KBM-7 (cell line): Measurements from ENCODE around the gene RPS27A.
"Not testable (repeated sequence)": the region's sequence is repeated elsewhere in the genome, so short reads cannot be mapped to it uniquely, and the experiment has no call there.

Experiments
- DNase-seq: peaks from one replicate; pipeline ENCODE4 v3.0.0-alpha.2; 2015
- in situ Hi-C: fragments of 300-500 bp; cut with MboI; formaldehyde crosslinking; loops from 2 replicates; pipeline ENCODE4 v1.14.3; 2020; ENCODE audit warnings: low sequenced_read_pairs, low pct_unique_long_range_greater_than_20kb, mixed read lengths

Gene RPS27A

DNA sequence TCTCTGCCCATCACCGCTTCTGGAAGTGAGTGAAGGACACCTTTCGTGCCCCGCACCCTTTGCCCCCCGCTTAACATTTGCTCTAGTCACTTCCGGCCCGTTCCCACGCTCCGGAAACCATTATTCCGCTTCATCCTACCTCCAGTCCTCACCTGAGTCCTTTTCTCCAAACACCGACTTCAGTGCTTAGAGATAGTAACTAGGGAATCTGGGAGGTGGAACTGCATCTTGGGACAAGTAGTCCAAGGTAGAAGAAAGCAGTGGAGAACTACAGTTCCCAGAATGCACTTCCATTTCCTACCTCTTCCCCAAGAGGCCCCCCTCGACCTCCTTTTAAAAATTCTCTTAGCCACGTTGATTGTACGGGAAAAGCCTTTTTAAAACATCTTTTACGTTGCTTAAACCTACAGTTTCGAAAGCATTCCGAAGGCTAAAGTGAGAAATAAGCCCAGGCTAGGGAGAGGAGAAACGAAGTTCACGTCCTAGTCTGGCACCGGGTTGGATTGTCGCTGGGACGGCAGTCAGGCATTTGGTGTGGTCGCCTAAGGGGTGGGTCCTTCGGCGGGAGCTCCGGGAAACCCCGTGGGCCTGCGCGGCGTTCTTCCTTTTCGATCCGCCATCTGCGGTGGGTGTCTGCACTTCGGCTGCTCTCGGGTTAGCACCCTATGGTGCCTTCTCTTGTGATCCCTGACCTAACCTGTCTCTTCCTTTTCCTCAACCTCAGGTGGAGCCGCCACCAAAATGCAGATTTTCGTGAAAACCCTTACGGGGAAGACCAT lies at the start of gene RPS27A, which contains the start of gene CLHC1:
TSS of gene RPS27A (plus strand) at position 605 of the 779 bp plus-strand sequence. CDS start at position 742, 137 bp downstream.
TSS of gene CLHC1 (minus strand) at position 210 of the 779 bp plus-strand sequence. CDS start 9,882 bp downstream, outside the sequence.
- peak; percentile 98 for DNase-seq
- in situ Hi-C loops = no loop called here

DNA sequence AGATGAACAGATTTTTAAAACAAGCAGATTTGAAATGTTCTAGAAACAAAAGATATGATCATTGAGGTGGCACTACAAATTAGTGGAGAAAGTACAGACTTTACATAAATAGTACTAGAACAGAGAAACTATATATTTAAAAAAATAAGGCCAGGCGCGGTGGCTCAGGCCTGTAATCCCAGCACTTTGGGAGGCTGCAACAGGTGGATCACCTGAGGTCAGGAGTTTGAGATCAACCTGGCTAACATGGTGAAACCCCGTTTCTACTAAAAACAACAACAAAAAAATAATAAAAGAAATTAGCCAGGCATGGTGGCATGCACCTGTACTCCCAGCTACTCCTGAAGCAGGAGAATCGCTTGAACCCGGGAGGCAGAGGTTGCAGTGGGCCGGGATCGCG lies 45.7 kb upstream of the RPS27A start:
- DNase-seq, in situ Hi-C loops: not testable (repeated sequence)

DNA sequence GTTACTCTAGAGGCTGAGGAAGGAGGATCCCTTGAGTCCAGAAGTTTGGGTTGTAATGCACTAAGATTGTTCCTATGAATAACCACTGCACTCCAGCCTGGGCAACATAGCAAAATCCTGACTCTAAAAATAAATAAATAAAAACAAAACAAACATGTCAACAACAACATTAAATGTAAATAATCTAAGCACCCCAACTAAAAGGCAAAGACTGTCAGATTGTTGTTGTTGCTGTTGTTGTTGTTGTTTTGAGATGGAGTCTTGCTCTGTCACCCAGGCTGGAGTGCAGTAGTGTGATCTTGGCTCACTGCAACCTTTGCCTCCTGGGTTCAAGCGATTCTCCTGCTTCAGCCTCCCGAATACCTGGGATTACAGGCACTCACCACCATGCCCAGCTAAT lies 40.6 kb upstream of the RPS27A start:
- DNase-seq, in situ Hi-C loops: not testable (repeated sequence)

DNA sequence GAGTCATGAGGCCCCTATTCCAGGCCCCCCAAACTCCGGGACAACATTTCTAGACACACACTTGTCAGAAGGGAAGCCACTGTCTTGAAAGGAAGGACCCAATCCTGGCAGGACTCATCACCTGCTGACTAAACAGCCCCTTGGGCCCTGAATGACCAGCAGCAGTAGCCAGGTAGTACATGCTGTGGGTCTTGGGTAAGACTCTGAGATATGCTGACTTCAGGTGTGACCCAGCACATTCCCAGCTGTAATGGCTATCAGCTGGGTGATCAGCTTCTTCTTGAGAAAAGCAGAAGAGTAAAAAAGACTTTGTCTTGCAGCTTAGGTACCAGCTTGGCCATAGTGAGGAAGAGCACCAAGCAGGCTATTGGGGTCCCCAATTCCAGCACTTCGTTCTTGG lies 36.0 kb upstream of the RPS27A start:
- in situ Hi-C loops = no loop called here
- no peak for DNase-seq

DNA sequence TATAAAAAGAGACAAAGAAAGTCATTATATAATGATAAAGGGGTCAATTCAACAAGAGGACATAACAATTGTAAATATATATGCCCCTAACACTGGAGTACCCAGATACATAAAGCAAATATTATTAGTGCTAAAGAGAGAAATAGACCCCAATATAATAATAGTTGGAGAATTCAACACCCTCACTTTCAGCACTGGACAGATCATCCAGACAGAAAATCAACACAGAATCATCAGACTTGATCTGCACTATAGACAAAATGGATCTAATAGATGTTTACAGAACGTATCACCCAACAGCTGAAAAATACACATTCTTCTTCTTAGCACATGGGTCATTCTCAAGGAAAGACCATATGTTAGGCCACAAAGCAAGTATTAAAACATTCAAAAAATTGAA lies 32.1 kb upstream of the RPS27A start:
- no peak for DNase-seq
- in situ Hi-C loops = no loop called here

DNA sequence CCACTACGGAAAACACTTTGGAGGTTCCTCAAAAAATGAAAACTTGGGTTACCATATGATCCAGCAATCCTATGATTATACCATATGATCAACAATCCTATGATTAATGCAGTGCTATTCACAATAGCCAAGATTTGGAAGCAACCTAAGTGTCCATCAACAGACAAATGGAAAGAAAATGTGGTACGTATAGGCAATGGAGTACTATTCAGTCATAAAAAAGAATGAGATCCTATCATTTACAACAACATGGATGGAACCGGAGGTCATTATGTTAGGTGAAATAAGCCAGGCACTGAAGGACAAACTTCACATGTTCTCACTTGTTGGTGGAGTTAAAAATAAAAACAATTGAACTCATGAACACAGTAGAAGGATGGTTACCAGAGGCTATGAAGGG lies 28.0 kb upstream of the RPS27A start:
- in situ Hi-C loops = no loop called here
- DNase-seq = no peak

DNA sequence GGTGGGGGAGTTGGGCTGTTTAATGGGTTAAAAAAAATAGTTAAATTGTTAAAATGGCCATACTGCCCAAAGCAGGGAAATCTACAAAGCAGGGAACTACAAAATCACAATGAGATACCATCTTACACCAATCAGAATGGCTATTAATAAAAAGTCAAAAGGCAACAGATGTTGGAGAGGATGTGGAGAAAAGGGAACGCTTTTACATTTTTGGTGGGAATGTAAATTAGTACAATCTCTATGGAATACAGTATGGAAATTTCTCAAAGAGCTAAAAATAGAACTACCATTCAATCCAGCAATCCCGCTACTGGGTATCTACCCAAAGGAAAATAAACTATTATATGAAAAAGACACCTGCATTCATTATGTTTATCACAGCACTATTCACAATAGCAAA lies 27.5 kb upstream of the RPS27A start:
- no peak for DNase-seq
- in situ Hi-C loops = no loop called here

DNA sequence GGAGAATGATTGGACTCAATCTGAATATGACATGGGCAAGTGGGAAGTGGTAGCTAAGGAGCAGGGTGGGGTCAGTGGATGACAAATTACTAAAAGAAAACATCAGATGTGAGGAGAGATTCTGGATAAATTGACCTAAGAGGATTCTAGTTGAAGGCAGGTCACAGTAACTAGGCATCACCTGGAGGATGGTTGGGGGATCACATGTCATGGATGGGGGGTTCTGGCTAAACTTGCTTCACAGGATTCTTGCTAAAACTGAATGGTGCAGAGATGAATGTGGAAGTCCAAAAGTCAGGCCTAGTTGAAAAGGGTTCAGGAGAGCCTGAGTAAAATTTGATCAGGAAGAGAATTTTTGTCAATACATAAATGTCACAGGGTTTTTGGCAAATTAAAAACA lies 18.7 kb upstream of the RPS27A start:
- DNase-seq = no peak
- in situ Hi-C loops = no loop called here

DNA sequence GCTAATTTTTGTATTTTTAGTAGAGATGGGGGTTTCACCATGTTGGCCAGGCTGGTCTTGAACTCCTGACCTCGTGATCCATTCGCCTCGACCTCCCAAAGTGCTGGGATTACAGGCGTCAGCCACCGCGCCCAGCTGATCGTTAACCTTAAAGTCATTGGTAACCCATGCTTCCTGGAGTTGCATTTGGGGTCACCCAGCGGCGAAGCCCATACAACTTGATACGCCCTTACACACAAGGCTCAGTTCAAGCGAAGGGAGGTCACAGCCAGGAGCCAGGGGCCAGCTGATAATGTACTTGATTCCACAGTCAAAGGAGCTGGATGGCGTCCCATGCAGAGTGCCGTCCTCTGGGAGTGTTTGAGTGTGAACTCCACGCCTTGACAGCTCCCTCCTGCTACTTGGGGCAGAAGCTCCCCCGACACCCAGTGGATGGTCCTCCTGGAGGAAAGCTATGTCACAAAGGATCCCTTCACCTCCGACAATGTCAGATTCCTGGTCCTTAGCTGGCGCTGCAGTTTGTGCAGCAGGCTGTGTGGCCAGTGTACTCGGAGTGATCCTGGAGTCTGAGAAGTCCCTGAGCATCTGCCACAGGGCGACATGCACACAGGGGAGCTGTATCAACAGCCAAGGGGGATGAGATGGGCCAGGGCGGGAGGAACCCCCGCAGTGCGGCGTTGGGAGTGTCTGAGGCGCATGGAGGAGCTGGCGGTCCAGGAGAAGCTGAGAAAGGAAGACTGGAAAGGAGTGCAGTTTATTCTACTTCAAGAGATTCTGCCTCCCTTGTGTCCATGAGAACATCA lies 8.3 kb upstream of the RPS27A start:
- DNase-seq = no peak
- in situ Hi-C loops = no loop called here

DNA sequence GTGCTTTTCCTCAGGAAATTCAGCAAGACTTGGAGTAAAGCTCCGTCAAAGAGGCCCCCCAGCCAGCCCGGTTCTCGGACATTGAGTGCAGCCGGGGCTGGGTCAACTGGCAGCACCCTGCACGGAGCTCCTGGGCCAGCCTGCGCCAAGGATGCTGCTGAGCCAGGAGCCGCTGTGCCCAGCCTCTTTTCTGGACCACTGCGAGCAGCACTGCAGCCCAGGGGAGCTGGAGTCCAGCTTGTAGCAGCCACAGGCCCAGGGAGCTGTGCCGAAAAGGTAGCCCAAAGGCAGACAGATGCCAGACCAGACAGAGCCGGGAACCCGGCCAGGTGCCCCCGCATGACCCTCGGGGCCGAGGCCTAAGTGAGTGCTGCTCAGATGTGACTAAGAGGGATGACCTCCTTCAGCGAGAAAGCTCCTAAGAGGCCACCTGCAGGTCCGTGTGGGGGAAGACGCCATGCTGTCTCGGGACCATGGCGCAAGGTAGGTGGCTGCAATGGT lies 7.7 kb upstream of the RPS27A start:
- no peak for DNase-seq
- in situ Hi-C loops = no loop called here

DNA sequence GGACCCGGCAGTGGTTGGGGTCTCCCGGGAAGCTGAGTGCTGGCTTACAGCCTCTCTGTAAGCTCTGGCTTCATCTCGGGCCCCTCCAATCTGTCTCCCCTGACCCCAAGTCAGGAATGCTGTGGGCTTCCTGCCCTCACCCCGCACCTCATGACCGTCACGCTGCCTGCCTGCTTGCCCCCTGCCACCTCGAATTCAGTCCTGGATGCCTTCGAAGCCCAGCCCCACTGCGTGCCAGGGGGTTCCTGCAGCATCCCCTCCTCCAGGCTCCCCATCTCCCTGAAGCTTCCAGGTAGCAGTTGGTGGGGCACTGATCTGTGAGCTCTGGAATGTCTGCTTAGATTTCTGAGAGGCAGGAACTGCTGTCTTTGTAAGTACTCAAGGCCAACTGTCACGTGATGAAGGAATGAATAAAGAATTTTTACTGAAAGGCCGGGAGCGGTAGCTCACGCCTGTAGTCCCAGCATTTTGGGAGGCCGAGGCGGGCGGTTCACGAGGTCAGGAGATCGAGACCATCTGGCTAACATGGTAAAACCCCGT lies 6.9 kb upstream of the RPS27A start:
- no peak for DNase-seq
- in situ Hi-C loops = no loop called here

DNA sequence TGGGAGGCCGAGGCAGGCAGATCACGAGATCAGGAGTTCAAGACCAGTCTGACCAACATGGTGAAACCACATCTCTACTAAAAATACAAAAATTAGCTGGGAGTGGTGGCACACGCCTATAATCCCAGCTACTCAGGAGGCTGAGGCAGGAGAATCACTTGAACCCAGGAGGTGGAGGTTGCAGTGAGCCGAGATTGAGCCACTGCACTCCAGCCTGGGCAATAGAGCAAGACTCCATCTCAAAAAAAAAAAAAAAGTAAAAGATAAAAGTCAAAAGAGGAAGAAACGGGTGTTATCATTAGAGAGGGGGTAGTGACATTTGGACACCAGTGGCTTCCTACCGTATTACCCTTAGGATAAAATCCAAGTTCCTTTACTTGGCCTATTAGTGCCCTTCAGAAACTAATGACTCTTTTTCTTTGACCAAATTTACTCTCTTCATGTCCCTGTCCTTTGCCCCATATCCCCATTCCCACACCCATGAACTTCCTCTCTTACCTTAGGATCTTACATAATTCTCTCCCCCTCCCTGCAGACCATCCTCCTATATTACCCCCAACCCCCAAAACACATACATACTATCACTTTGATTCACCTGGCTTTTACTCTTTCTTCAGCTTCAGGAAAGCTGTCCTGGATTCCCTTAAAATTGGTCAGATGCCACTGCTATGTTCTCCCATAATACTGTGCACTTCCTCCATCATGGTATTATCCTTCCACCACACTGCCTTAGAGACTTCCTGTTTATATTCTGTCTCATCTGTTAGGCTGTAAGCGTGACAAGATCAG lies 4.9 kb upstream of the RPS27A start:
- in situ Hi-C loops = not testable (repeated sequence)

DNA sequence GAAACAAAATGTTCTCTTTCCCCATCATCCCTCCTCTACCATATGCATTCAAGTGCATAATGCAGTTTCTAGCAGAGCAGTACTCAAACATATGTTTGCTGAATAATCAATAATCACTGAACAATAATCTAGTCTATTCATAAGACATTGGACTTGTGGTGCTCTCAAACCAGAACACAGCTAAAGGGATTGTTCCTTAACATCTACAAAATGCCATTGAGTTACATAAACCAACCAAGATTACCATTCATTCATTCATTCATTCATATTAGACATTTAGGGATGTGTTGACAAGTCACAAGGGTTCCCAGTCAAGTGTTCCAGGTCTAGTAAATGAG lies 4.3 kb upstream of the RPS27A start:
- in situ Hi-C loops = no loop called here
- DNase-seq = no peak

More for the DNA sequence above, 4.9 kb upstream of the RPS27A start:
- peak; percentile 79 for DNase-seq

DNA sequence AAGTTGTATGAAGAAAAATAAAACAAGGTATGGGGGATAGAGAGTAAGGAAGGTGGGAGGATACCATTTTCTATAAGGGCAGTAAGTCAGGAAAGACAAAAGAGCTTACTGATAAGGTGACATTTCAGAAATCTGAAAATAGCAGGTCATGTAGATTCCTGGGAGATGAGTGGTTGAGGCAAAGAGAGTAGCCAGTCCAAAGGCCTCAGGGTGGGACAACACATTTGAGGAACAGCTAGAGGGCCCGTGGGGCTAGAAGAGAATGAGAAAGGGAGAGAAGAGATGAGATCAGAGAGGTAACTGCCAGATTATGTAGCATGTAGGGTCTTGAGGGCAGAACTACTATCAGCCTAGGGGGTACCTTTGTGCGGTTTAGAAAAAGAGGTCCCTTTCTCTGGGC lies 3.3 kb upstream of the RPS27A start:
- DNase-seq = no peak
- in situ Hi-C loops = no loop called here

DNA sequence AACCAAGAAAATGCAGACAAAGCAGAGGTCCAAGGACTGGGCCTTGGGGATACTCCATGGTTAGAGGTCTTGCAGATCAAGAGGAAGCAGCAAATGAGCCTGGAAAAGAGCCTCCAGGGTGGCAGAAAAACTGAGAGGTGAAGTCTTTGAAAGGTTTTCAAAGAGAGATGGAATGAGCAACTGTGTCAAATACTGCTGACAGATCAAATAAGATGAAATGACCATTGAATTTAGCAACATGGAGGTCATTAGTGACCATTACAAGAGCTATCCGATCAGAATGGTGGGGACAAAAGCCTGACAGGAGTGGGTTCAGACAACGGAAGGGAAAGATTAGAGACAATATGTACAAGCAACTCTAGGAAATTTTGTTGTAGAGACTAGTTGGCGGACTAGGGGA lies 1.9 kb upstream of the RPS27A start:
- in situ Hi-C loops = no loop called here
- no peak for DNase-seq

DNA sequence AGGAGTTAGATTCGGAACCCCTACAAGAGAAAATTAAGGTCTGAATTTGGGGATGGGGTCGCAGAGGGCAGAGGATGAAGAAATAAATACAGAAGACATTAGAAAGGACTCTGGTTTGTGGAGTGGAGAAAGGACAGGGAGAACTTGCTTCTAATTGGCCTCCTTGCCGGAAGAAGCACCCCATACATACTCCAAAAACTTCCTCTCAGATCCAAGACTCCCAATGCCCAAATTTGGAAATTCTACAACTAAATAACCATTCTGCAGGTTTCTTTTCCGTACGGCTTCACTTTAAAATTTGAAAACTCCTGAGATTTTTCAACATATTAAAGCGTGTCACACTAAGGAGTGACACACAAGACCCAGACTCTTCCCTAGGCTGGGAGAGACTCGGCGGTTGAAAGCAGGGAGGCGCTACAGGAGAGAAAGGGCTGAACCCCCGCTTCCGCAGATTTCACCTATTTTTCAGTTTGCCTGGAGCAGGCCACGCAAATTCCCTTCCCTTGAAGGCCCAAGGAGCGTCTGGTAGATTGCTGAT lies 873 bp upstream of the RPS27A start:
- peak; percentile 57 for DNase-seq
- in situ Hi-C loops = no loop called here

DNA sequence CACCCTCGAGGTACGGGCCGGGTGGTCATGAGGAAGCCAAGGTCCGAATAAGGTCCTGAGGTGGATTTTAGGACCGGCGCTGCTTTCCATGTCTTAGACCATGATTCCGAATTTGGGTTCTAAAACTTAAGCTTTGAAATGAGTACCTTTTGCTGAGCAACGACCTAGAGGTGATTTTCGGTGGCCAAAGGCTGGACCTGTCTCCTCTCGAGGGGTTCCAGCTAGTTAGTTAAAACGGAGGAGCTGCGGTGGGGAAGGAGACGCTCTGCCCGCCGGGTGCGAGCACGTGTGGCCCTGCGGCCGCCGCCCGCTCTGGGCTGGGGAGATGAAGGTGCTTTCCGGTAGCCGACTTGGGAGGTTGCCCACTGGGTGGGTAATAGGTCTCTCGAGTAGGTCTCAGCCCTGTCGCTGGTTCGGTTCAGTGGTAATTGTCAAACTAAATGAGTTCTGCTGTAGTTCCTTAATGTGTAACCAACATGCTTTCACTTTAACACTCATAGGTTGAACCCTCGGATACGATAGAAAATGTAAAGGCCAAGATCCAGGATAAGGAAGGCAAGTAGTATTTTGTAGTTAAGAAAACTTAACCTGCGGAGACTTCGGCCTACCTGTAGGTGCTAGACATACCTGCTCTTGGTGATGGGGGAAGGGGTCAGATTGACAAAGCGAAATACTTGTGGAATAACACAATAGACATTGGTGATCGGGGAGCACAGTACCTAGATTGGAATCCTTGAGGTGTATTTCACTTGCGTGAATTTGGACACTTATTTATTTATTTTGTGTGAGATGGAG lies 572 bp downstream of the RPS27A start:
- in situ Hi-C loops = no loop called here
- DNase-seq = peak; percentile 40

DNA sequence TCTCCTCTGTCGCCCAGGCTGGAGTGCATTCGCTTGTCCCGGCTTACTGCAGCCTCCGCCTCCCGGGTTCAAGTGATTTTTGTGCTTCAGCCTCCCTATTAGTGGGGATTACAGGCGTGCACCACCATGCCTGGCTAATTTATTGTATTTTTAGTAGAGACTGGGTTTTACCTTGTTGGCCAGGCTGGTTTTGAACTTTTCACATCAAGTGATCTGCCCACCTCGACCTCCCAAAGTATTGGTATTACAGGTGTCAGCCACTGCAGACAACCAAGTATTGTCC lies 1.1 kb downstream of the RPS27A start:
- in situ Hi-C loops = no loop called here
- DNase-seq = no peak
